Erythroblast (primary cell): ENCODE results near the gene MIA2.
"Not testable (repeated sequence)": the region's sequence is repeated elsewhere in the genome, so short reads cannot be mapped to it uniquely, and the experiment has no call there.

Experiments
- GATA1 ChIP-seq: IDR thresholded peaks from 2 replicates; pipeline ENCODE4 v1.6.1; 2011; ENCODE audit warnings: low read depth, mild to moderate bottlenecking, control low read depth, low read length, moderate library complexity
- POLR2A ChIP-seq: IDR thresholded peaks from 2 replicates; pipeline ENCODE4 v1.6.1; 2011; ENCODE audit warnings: mild to moderate bottlenecking, low read length

GRCh38 chr14:39257388-39257787 lies 23.7 kb downstream of the MIA2 start:
- not testable (repeated sequence) for TF ChIP-seq POLR2A, GATA1
